Activated T-cell treated with anti-CD3 and anti-CD28 coated beads for 48 hours (primary cell): Measurements from ENCODE around the gene SLCO2A1.

Source experiments
- DNase-seq: peaks from one replicate; pipeline ENCODE4 v3.0.0-alpha.2; 2020; ENCODE audit warnings: low read depth

The SLCO2A1 gene

DNA sequence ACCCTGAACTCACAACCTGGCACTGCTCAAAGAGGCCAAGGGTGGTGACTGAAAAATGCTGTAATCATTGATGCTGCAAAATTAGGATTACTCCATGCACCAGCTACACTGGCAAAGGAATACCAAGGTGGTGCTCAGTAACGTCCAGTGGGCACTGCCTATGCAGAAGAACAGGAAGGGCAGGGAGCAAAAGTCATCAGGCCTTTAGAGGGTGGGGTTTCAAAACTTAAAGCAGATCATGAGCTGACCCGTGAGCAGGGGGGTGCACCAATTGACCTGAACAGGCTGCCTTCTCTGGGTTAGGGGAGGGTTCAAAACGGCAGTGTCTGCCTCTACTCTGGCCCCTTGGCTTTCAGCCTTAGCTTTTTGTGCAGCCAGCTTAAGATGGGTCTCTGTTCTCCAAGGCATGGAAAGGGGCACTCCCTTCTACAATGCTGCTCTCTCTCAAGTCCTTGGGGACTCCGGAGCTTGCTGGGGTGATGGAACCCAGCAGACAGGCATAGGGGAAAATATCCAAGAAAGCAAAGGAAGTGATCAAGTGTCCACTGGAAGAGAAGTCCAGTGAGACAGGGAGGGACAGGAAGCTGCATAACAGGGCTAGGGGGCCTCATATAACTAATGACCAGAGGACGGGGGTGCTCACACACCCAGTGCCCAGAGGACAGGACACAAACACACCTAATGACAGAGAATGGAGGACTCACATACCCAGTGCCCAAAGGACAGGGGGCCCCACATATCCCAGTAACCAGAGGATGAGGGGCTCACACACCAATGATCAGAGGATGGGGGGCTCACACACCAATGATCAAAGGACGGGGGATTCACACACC, 145.5 kb downstream of the SLCO2A1 start:
- DNase-seq, result no peak

- no peak for DNase-seq
Measured at GRCh38 chr3:133883641-133884040, 146.1 kb downstream of the SLCO2A1 start.

DNA sequence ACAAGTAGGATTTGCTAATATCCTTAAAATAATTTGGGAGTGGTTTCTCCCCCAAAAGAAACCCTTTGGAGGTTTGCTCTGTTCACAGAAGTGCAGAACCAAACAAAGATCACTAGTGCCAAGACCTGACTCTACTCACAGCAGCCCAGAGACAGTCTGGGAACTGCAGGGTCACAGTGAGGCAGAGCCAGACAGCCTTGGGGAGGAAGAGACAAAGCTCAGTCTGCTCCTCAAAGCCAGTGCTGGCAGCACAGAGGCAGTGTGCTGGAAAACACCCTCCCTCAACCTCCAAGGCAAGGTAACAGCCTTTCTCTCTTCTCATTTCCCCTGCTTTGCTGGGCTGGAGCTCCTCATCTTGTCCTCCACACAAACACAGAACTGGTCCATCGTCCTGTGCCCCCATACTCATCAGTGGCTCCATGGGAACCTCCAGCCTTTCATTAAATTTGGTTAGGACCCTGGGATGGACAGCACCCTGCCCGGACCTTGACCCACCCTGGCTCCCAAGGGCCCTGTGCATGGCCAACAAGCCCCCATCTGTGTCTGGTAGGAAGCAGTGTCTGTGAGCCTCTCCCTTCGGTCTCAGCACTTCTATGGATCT, 146.6 kb downstream of the SLCO2A1 start:
- no peak for DNase-seq

DNA sequence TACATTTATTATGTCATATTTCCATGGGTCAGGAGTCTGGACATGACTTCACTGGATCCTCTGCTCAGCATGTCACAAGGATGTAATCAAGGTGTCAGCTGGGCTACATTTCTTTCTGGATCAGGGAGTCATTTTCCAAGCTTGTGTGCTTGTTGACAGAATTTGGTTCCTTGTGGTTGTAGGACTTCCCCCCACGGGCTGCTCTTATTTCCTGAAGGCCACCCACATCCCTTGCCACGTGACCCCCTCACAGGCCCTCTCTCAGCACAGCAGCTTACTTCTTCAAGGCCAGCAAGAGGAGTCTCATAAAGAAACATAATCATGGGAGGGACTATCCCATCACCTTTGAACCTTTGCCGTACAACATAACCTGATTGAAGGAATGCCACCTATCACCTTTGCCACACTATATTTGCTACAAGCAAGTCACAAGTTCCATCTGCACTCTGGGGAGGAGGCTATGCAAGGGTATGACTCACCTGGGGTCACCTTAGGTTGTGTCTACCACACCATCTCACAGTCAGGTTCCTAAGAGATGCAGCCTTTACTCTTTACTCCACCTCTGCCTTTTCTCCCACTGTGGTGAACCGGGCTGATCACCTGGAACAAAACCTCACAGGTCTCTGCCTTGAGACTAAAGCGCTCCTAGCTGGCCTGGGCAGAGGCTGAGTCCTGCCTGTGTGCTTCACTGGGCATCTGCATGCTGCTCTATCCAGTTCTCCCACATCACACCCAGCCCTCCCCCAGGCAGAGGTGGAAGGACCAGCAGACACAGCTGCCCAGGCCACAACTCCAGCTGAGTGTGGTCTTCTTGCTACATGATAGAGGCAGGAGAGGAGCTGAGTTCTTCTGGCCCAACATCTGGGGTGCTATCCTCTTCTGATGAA, 147.5 kb downstream of the SLCO2A1 start:
- no peak for DNase-seq

DNA sequence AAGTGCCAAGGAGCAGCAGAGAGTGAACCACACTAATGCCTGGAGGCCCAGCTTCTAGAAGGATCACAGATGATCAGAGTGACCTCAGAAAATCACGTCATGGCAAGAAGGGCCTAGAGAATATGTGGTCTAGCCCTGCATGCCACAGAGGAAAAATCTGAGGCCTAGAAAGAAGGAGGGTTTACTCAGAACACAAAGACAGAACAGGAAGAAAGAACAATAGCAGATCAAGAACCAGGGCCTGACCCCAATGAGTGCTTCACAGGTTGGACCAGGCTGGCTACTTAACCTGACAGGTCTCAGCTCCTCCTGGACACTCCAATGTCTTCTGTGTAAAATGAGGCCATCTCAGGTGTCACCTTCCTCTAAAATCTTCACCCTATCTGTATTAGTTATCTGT, 148.2 kb downstream of the SLCO2A1 start:
- no peak for DNase-seq

- DNase-seq, result no peak
Measured at GRCh38 chr3:133880886-133881455, 148.8 kb downstream of the SLCO2A1 start.

DNA sequence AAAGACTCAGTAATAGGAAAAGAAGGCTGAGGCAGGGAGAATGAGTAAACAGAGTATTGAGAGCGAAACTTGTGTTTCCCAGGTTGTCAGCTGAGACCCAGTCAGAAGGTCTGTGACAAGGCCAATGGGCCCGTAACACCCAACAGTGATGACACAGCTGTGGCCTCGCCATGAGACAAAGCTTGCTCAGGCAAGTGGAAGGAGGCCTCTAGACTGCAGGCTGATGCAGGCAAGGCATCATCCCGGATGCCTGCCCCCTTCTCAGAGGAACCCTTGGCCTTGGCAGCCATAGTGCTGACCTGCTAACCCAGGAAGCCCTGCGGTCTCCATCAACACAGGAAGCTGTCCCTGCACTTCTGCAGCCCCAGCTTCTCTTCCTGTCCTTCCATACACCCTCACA, 149.4 kb downstream of the SLCO2A1 start:
- no peak for DNase-seq

- DNase-seq, result no peak
Measured at GRCh38 chr3:133878518-133878917, 151.2 kb downstream of the SLCO2A1 start.
